PC-3 (cell line): ENCODE measurements around the gene SLC22A4.

Experiments used
- EZH2phosphoT487 ChIP-seq: fragments of 300-600 bp; sonication (generic); IDR thresholded peaks from 2 replicates; pipeline ENCODE4 v1.6.1; 2018; ENCODE audit warnings: mild to moderate bottlenecking, antibody characterized with exemption, low read length, borderline replicate concordance
- TF ChIP-seq, protein P1 (sequence below): fragments of 300-600 bp; sonication (generic); conservative IDR thresholded peaks from 2 replicates; pipeline ENCODE4 v1.5.1; 2017; ENCODE audit warnings: antibody characterized with exemption, low read depth, mild to moderate bottlenecking, low read length

DNA sequence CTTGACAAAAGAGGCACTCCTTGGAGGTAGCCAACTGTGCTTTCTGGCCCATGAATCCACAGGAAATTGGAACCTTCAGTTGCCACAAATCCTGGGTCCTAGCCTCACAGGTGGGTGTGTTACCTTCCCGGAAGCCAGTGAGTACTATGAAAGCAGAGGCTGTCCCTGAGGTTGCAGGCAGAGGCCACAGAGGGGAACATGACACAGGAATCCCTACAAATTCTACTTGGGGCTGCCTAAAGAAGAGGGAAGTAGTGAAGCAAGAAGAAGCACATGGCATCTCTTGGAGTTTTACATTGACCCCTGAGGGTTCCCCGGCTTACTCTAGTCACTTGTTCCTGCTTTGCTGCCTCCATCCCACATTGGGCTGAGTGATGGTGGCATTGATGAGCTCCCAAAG lies 77.9 kb downstream of the SLC22A4 start:
- TF ChIP-seq, protein P1, sequence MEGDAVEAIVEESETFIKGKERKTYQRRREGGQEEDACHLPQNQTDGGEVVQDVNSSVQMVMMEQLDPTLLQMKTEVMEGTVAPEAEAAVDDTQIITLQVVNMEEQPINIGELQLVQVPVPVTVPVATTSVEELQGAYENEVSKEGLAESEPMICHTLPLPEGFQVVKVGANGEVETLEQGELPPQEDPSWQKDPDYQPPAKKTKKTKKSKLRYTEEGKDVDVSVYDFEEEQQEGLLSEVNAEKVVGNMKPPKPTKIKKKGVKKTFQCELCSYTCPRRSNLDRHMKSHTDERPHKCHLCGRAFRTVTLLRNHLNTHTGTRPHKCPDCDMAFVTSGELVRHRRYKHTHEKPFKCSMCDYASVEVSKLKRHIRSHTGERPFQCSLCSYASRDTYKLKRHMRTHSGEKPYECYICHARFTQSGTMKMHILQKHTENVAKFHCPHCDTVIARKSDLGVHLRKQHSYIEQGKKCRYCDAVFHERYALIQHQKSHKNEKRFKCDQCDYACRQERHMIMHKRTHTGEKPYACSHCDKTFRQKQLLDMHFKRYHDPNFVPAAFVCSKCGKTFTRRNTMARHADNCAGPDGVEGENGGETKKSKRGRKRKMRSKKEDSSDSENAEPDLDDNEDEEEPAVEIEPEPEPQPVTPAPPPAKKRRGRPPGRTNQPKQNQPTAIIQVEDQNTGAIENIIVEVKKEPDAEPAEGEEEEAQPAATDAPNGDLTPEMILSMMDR: no peak
- no peak for TF ChIP-seq EZH2phosphoT487
